HG03520 (cell line): ENCODE data around the gene USP28.
"Not testable (repeated sequence)": the region's sequence is repeated elsewhere in the genome, so short reads cannot be mapped to it uniquely, and the experiment has no call there.

ENCODE experiments used
- ATAC-seq: cut with Tn5 transposase; IDR thresholded peaks from one replicate; pipeline ENCODE4 v1.9.1; 2021; ENCODE audit warnings: mild to moderate bottlenecking, moderate library complexity; ENCODE audit not compliant: unreplicated experiment

The USP28 gene

GRCh38 chr11:113779496-113779895, 95.9 kb downstream of the USP28 start, which contains the start of gene CLDN25:
Gene CLDN25, plus strand, starts transcription at chr11:113779796. Its CDS starts 0 bp downstream, at chr11:113779796.
- no peak for ATAC-seq

- ATAC-seq = no peak
Observed at GRCh38 chr11:113778111-113778910, 97.1 kb downstream of the USP28 start.

- no peak for ATAC-seq
Observed at GRCh38 chr11:113774174-113774503, 101.2 kb downstream of the USP28 start.

- ATAC-seq = peak; percentile 98
Observed at GRCh38 chr11:113773416-113774173, 101.8 kb downstream of the USP28 start, which contains the start of gene ZW10. Gene ZW10, minus strand, starts transcription at chr11:113773692. Its CDS starts 26 bp downstream, at chr11:113773666.

GRCh38 chr11:113773092-113773415, 102.3 kb downstream of the USP28 start:
- ATAC-seq = no peak

- ATAC-seq = no peak
Observed at GRCh38 chr11:113771964-113772363, 103.4 kb downstream of the USP28 start.

- ATAC-seq = no peak
Observed at GRCh38 chr11:113764527-113765219, 110.7 kb downstream of the USP28 start.

- not testable (repeated sequence) for ATAC-seq
Observed at GRCh38 chr11:113763040-113763439, 112.3 kb downstream of the USP28 start.

GRCh38 chr11:113760241-113760640, 115.1 kb downstream of the USP28 start:
- ATAC-seq = no peak

- no peak for ATAC-seq
Observed at GRCh38 chr11:113752932-113753331, 122.4 kb downstream of the USP28 start.
